ENCODE results near the gene CNPY3.
"Not testable (repeated sequence)": the region's sequence is repeated elsewhere in the genome, so short reads cannot be mapped to it uniquely, and the experiment has no call there.

Gene CNPY3

GRCh38 chr6:42928986-42929820, at the start of gene CNPY3:
Gene CNPY3, plus strand, starts transcription at chr6:42929480. Its CDS starts 91 bp downstream, at chr6:42929571.
- DNase-seq (ENCODE audit: low spot score) = peak; percentile 96

- not testable (repeated sequence) for DNase-seq (ENCODE audit: low spot score)
These were observed 49.0 kb upstream of the CNPY3 start for GRCh38 chr6:42880240-42880817.

- not testable (repeated sequence) for DNase-seq (ENCODE audit: low spot score)
These were observed 48.4 kb upstream of the CNPY3 start for GRCh38 chr6:42880871-42881270.

GRCh38 chr6:42885702-42886101, 43.6 kb upstream of the CNPY3 start:
- no peak for DNase-seq (ENCODE audit: low spot score)

- not testable (repeated sequence) for DNase-seq (ENCODE audit: low spot score)
These were observed 41.1 kb upstream of the CNPY3 start for GRCh38 chr6:42888201-42888600.

GRCh38 chr6:42889815-42890214, 39.5 kb upstream of the CNPY3 start:
- peak; percentile 24 for DNase-seq (ENCODE audit: low spot score)

- DNase-seq (ENCODE audit: low spot score) = peak; percentile 92
These were observed 38.7 kb upstream of the CNPY3 start for GRCh38 chr6:42890311-42891198.

- DNase-seq (ENCODE audit: low spot score) = no peak
These were observed 38.0 kb upstream of the CNPY3 start for GRCh38 chr6:42891199-42891722.

- not testable (repeated sequence) for DNase-seq (ENCODE audit: low spot score)
These were observed 35.0 kb upstream of the CNPY3 start for GRCh38 chr6:42894041-42894828.

GRCh38 chr6:42896178-42896719, 33.0 kb upstream of the CNPY3 start:
- no peak for DNase-seq (ENCODE audit: low spot score)

- DNase-seq (ENCODE audit: low spot score) = peak; percentile 84
These were observed 30.4 kb upstream of the CNPY3 start for GRCh38 chr6:42898891-42899361.

- DNase-seq (ENCODE audit: low spot score) = no peak
These were observed 29.4 kb upstream of the CNPY3 start for GRCh38 chr6:42899871-42900270.

GRCh38 chr6:42901538-42901957, 27.7 kb upstream of the CNPY3 start:
- DNase-seq (ENCODE audit: low spot score) = peak; percentile 87

GRCh38 chr6:42902429-42903263, 26.6 kb upstream of the CNPY3 start:
- not testable (repeated sequence) for DNase-seq (ENCODE audit: low spot score)

- DNase-seq (ENCODE audit: low spot score) = no peak
These were observed 24.8 kb upstream of the CNPY3 start for GRCh38 chr6:42904467-42904866.

GRCh38 chr6:42907336-42907735, 21.9 kb upstream of the CNPY3 start:
- DNase-seq (ENCODE audit: low spot score) = no peak

GRCh38 chr6:42909835-42910234, 19.4 kb upstream of the CNPY3 start:
- DNase-seq (ENCODE audit: low spot score) = no peak

GRCh38 chr6:42911171-42912021, 17.9 kb upstream of the CNPY3 start:
- DNase-seq (ENCODE audit: low spot score) = no peak

- DNase-seq (ENCODE audit: low spot score) = no peak
These were observed 14.7 kb upstream of the CNPY3 start for GRCh38 chr6:42914546-42914945.
